ENCODE measurements around the gene TREH. TPM values are rescaled to one million over a fixed set of nuclear protein-coding genes. Genes with fewer than 3 reads are reported as not detected.
"Not testable (repeated sequence)": the region's sequence is repeated elsewhere in the genome, so short reads cannot be mapped to it uniquely, and the experiment has no call there.

The TREH gene, protein sequence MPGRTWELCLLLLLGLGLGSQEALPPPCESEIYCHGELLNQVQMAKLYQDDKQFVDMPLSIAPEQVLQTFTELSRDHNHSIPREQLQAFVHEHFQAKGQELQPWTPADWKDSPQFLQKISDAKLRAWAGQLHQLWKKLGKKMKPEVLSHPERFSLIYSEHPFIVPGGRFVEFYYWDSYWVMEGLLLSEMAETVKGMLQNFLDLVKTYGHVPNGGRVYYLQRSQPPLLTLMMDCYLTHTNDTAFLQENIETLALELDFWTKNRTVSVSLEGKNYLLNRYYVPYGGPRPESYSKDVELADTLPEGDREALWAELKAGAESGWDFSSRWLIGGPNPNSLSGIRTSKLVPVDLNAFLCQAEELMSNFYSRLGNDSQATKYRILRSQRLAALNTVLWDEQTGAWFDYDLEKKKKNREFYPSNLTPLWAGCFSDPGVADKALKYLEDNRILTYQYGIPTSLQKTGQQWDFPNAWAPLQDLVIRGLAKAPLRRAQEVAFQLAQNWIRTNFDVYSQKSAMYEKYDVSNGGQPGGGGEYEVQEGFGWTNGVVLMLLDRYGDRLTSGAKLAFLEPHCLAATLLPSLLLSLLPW
- total RNA-seq: not detected

DNA sequence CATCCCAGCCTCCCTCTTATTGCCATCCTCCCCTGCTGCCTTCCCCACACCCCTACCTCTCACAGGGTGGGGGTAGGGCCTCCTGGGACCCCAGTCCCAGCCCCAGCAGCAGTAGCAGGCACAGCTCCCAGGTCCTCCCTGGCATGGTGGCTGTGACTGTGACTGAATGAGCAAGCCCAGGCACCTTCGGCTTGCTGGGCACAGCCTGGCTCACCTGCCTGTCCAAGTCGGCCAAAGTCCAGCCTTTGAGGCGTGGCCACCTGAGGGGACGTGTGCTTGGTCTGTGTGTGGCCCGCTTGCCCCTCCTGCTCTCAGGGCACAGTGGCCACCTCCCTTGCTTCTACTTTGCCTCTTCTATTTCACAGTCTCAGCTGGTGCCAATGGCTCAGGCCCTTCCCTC, at the start of gene TREH:
TSS of gene TREH (minus strand) at position 168 of the 400 bp plus-strand sequence. CDS start at position 145, 23 bp downstream.
- Histone ChIP-seq H3K27me3 (no peaks in the 10 kb centered on the region), H3K36me3 (no peaks in the 10 kb centered on the region), H3K4me3 (no peak within 1 kb of the TSS), H3K4me1 (no peaks in the 10 kb centered on the region), H3K27ac (no peak within 1 kb of the TSS), H3K9me3 (no peaks in the 10 kb centered on the region)
- ATAC-seq: no peak
- in situ Hi-C loops (cut with MboI; ENCODE audit: low sequenced_read_pairs in 4 of 4) (loop anchor here in 1 of 4 donors (25.0 kb wide), 1 partner anchor 108 kb away; the partner anchor contains the start of gene DDX6), intact Hi-C loops (cut with DNase I; ENCODE audit: low total_unique reads) (no loop called here)
- TF ChIP-seq, protein P1, sequence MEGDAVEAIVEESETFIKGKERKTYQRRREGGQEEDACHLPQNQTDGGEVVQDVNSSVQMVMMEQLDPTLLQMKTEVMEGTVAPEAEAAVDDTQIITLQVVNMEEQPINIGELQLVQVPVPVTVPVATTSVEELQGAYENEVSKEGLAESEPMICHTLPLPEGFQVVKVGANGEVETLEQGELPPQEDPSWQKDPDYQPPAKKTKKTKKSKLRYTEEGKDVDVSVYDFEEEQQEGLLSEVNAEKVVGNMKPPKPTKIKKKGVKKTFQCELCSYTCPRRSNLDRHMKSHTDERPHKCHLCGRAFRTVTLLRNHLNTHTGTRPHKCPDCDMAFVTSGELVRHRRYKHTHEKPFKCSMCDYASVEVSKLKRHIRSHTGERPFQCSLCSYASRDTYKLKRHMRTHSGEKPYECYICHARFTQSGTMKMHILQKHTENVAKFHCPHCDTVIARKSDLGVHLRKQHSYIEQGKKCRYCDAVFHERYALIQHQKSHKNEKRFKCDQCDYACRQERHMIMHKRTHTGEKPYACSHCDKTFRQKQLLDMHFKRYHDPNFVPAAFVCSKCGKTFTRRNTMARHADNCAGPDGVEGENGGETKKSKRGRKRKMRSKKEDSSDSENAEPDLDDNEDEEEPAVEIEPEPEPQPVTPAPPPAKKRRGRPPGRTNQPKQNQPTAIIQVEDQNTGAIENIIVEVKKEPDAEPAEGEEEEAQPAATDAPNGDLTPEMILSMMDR (IDR thresholded peaks at IDR 0.05 in 4 of 5, conservative IDR thresholded peaks at IDR 0.05 in 1 of 5): no peak
- no peak for TF ChIP-seq POLR2A (IDR thresholded peaks at IDR 0.05)
- no peak for DNase-seq

DNA sequence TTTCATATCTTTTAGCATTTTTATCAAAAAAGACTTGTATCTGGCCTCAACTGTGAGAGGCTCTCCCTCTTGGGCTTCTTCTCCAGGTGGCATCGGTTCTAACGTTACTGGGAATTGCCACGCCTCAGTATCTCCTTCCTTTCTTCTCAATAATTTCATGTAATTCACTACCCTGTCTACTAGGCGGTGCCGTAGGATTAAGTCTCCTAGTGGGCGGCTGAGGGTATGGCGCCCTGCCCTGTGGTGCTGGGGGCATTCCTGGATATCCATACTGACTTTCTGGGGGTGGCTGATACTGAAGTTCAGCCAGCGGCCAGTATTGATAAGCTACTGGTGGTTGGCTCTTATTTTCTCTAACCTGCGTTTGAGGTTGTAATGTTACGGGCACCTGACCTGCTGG, 48.7 kb upstream of the TREH start:
- H3K4me1 ChIP-seq; ATAC-seq; DNase-seq; H3K36me3 ChIP-seq; H3K9me3 ChIP-seq; in situ Hi-C loops (cut with MboI; ENCODE audit: low sequenced_read_pairs in 4 of 4); intact Hi-C loops (cut with DNase I; ENCODE audit: low total_unique reads); H3K4me3 ChIP-seq; H3K27me3 ChIP-seq; H3K27ac ChIP-seq: not testable (repeated sequence)

DNA sequence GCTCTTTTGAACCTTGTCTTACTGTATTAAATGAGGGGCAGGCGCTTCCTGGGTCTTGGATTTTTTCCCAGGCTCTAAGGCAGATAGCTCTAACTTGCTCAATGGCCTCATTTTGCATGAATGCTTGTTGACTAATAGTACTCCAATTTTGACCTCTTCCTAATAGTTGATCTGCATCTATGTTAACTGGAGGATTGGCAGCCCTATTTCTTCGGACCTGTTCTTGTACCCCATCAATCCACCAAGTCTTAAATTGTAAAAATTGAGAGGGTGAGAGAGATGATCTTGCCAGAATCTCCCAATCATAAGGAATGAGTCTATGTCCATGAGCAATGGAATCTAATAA, 48.2 kb upstream of the TREH start:
- in situ Hi-C loops (cut with MboI; ENCODE audit: low sequenced_read_pairs in 4 of 4); H3K9me3 ChIP-seq; H3K4me3 ChIP-seq; H3K4me1 ChIP-seq; H3K27ac ChIP-seq; H3K36me3 ChIP-seq; intact Hi-C loops (cut with DNase I; ENCODE audit: low total_unique reads); H3K27me3 ChIP-seq; DNase-seq; ATAC-seq: not testable (repeated sequence)

DNA sequence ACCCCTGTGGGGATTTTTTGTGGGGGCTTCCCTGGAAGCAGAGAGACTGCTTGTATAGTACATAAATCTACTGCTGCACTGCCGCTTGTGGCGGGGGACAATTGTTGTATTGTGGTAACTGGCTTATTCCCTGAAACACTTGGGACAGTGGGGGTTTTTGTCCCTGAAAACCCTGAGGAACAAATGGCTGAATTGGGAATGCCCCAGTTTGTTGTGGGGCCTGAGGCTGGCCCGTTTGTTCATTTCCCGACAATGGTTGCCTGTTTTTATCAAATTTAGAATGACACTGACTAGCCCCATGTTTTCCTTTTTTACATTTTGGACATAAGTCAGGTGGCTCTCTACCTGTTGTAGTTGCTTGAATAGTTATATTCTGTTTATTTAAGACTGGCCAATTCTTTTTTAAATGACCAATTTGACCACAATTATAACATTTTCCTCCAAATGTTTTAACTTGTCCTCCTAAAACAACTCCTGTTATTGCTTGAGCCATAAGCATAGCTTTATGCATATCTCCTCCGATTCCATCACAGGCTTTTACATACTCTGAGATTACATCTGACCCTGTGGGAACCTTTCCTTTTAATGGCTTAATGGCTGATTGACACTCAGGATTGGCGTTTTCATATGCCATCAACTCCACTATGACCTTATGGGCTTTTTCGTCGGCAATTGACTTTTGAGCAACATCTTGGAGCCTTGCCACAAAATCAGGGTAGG, 47.7 kb upstream of the TREH start:
- in situ Hi-C loops (cut with MboI; ENCODE audit: low sequenced_read_pairs in 4 of 4); ATAC-seq; H3K4me1 ChIP-seq; H3K4me3 ChIP-seq; H3K36me3 ChIP-seq; H3K27ac ChIP-seq; H3K9me3 ChIP-seq; intact Hi-C loops (cut with DNase I; ENCODE audit: low total_unique reads); DNase-seq; H3K27me3 ChIP-seq: not testable (repeated sequence)

DNA sequence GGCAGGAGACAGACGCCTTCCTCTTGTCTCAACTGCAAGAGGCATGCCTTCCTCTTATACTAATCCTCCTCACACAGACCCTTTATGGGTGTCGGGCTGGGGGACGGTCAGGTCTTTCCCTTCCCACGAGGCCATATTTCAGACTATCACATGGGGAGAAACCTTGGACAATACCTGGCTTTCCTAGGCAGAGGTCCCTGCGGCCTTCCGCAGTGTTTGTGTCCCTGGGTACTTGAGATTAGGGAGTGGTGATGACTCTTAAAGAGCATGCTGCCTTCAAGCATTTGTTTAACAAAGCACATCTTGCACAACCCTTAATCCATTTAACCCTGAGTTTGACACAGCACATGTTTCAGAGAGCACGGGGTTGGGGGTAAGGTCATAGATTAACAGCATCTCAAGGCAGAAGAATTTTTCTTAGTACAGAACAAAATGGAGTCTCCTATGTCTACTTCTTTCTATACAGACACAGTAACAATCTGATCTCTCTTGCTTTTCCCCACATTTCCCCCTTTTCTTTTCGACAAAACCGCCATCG, 42.1 kb upstream of the TREH start:
- DNase-seq; H3K4me1 ChIP-seq; H3K9me3 ChIP-seq; H3K27ac ChIP-seq; in situ Hi-C loops (cut with MboI; ENCODE audit: low sequenced_read_pairs in 4 of 4); H3K36me3 ChIP-seq; H3K27me3 ChIP-seq; H3K4me3 ChIP-seq; ATAC-seq; intact Hi-C loops (cut with DNase I; ENCODE audit: low total_unique reads): not testable (repeated sequence)

DNA sequence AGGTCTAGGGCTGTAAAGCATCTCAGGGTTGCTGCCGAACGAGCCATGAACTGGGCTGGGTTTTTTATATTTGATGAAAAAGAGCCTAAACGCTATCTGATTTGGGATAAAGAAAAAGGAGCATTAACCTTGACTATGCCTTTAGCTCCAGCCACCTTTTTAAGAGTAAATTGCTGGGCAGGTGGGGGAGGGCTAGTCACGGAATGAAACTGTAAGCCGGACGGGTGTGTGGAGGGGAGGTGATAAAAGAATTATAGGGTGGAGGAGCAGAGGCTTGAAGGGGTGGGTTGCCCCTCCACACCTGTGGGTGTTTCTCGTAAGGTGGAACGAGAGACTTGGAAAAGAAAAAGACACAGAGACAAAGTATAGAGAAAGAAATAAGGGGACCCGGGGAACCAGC, 41.3 kb upstream of the TREH start:
- H3K27ac ChIP-seq; H3K4me3 ChIP-seq; ATAC-seq; DNase-seq; H3K27me3 ChIP-seq; H3K4me1 ChIP-seq; H3K36me3 ChIP-seq; in situ Hi-C loops (cut with MboI; ENCODE audit: low sequenced_read_pairs in 4 of 4); intact Hi-C loops (cut with DNase I; ENCODE audit: low total_unique reads); H3K9me3 ChIP-seq: not testable (repeated sequence)

DNA sequence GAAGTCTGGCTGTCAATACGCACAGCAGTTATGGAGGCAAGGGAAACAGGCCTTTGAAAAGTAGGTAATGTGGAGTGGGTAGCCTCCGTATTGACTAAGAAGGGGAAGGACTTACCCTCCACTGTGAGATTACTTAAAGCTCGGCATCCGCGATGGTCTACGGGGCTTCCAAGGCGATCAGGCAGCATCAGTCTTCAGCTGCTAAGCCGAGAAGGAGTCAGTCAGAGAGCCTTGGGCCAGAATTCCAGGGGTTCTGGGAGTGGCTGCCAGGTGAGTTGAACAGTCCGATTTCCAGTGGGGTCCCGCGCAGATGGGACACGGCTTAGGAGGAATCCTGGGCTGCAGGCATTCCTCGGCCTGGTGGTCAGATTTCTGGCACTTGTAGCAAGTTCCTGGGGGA, 40.6 kb upstream of the TREH start:
- in situ Hi-C loops (cut with MboI; ENCODE audit: low sequenced_read_pairs in 4 of 4); H3K4me1 ChIP-seq; ATAC-seq; H3K36me3 ChIP-seq; H3K9me3 ChIP-seq; DNase-seq; H3K27ac ChIP-seq; H3K4me3 ChIP-seq; intact Hi-C loops (cut with DNase I; ENCODE audit: low total_unique reads); H3K27me3 ChIP-seq: not testable (repeated sequence)

DNA sequence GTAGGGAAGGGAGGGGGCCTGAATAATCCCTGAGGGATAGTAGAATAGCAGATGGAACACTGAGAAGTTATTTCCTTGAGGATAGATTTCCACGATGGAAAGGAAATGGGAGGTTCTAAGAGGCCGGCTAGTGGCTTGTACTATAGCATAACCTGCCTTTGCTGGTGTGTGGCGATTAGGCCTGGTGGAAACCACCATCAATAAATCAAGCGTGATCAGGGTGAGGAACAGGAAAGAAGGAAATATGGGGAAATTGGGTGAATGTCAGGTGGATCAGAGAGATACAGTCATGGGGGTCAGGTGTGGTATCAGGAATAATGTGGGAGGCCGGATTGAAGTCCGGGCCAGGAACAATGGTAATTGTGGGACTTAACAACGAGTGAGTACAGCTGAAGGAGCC, 39.1 kb upstream of the TREH start:
- DNase-seq; in situ Hi-C loops (cut with MboI; ENCODE audit: low sequenced_read_pairs in 4 of 4); H3K9me3 ChIP-seq; H3K27me3 ChIP-seq; H3K4me3 ChIP-seq; H3K27ac ChIP-seq; ATAC-seq; H3K4me1 ChIP-seq; H3K36me3 ChIP-seq; intact Hi-C loops (cut with DNase I; ENCODE audit: low total_unique reads): not testable (repeated sequence)

DNA sequence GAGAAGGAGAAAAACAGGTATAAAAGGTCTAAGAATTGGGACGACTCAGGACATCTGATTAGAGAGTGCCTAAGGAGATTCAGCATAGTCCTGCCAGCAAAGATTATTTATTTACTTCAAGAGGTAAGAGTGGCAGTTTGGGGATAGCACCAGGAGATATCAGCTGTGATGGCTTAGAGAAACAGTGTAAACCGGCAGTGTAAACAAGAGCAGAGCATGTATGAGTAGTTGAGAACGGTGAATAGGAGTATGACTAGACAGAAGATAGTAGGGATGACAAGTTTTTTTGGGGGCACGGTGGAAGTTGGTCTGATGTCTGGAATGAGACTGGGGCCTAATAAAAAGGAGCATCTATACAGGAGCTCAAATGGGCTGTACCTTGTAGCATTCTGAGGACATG, 38.3 kb upstream of the TREH start:
- H3K4me1 ChIP-seq; H3K27me3 ChIP-seq; in situ Hi-C loops (cut with MboI; ENCODE audit: low sequenced_read_pairs in 4 of 4); H3K27ac ChIP-seq; H3K4me3 ChIP-seq; intact Hi-C loops (cut with DNase I; ENCODE audit: low total_unique reads); ATAC-seq; H3K9me3 ChIP-seq; H3K36me3 ChIP-seq; DNase-seq: not testable (repeated sequence)

DNA sequence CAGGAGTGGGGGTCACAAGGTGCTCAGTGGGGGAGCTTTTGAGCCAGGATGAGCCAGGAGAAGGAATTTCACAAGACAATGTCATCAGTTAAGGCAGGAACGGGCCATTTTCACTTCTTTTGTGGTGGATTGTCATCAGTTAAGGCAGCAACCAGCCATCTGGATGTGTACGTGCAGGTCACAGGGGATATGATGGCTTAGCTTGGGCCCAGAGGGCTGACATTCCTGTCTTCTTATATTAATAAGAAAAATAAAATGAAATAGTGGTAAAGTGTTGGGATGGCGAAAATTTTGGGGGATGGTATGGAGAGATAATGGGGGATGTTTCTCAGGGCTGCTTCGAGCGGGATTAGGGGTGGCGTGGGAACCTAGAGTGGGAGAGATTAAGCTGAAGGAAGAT, 37.8 kb upstream of the TREH start:
- H3K4me3 ChIP-seq, ATAC-seq: not testable (repeated sequence)

More for the DNA sequence above, 37.8 kb upstream of the TREH start:
- intact Hi-C loops (cut with DNase I; ENCODE audit: low total_unique reads); H3K4me1 ChIP-seq; in situ Hi-C loops (cut with MboI; ENCODE audit: low sequenced_read_pairs in 4 of 4); H3K27me3 ChIP-seq; H3K36me3 ChIP-seq; DNase-seq; H3K27ac ChIP-seq; H3K9me3 ChIP-seq: not testable (repeated sequence)
